Right atrium auricular region (tissue), 2 donors: ENCODE results near the gene ALG11. TPM values are rescaled to one million over a fixed set of nuclear protein-coding genes. Genes with fewer than 3 reads are reported as not detected.
"Not testable (repeated sequence)": the region's sequence is repeated elsewhere in the genome, so short reads cannot be mapped to it uniquely, and the experiment has no call there.

Experiments
- DNase-seq: peaks from one replicate; pipeline ENCODE4 v3.0.0-alpha.2; 2019; ENCODE audit warnings: low spot score
- H3K27ac ChIP-seq, 2 donors: fragments of 200-600 bp; sonication (generic); 1 replicate in 1 of 2; 2 replicates in 1 of 2; pipeline ENCODE4 v1.5.1; 2016 to 2019
- H3K27me3 ChIP-seq, 2 donors: fragments of 200-600 bp; sonication (generic); one replicate each; pipeline versions ENCODE4 v1.5.1 to v1.6.0; 2017 to 2019
- H3K36me3 ChIP-seq: fragments of 200-600 bp; sonication (generic); one replicate; pipeline ENCODE4 v1.5.1; 2016
- H3K4me1 ChIP-seq, 2 donors: fragments of 200-600 bp; sonication (generic); one replicate each; pipeline versions ENCODE4 v1.5.1 to v1.6.0; 2017 to 2019
- H3K4me3 ChIP-seq, 2 donors: fragments of 200-600 bp; sonication (generic); 1 replicate in 1 of 2; 2 replicates in 1 of 2; pipeline ENCODE4 v1.5.1; 2017 to 2019; ENCODE audit warnings: mild to moderate bottlenecking in 1 of 2, moderate library complexity in 1 of 2
- H3K9me3 ChIP-seq, 2 donors: fragments of 200-600 bp; sonication (generic); one replicate each; pipeline ENCODE4 v1.5.1; 2019
- CTCF ChIP-seq, 2 donors: fragments of 200-600 bp; sonication (generic); IDR thresholded peaks; one replicate each; pipeline ENCODE4 v1.5.1; 2019; ENCODE audit warnings: antibody characterized with exemption in 2 of 2
- total RNA-seq, 2 donors: library from RNA; depleted of rRNA; stranded (reverse); fragments of >200 nt; gene quantifications; one replicate each; pipeline ENCODE4 v1.1.0, GENCODE V29; 2016

Gene ALG11
- total RNA-seq, 2 donors from 2014 or later: 10.5 to 19.2 TPM

GRCh38 chr13:52027832-52028231 lies 15.6 kb downstream of the ALG11 start:
- Histone ChIP-seq H3K27me3 (no peaks in the 10 kb centered on the region), H3K9me3 (no peaks in the 10 kb centered on the region), H3K4me1 (no peaks in the 10 kb centered on the region), H3K27ac (no peak overlapping the region), H3K36me3 (peaks cover 10% of the 10 kb centered on the region), H3K4me3 (no peak overlapping the region)
- DNase-seq: no peak
- no peak for TF ChIP-seq CTCF (IDR thresholded peaks at IDR 0.05)

- Histone ChIP-seq H3K4me1 (no peaks in the 10 kb centered on the region), H3K27me3 (no peaks in the 10 kb centered on the region), H3K4me3 (no peak overlapping the region), H3K9me3 (no peaks in the 10 kb centered on the region), H3K36me3 (peaks cover 10% of the 10 kb centered on the region), H3K27ac (no peak overlapping the region)
- no peak for DNase-seq
- TF ChIP-seq CTCF (IDR thresholded peaks at IDR 0.05): no peak
Observed at GRCh38 chr13:52029569-52029968, 17.4 kb downstream of the ALG11 start.

GRCh38 chr13:52030401-52030800 lies 18.2 kb downstream of the ALG11 start:
- not testable (repeated sequence) for H3K4me1 ChIP-seq, H3K27ac ChIP-seq, H3K9me3 ChIP-seq, DNase-seq, H3K27me3 ChIP-seq, H3K4me3 ChIP-seq
- peaks cover 10% of the 10 kb centered on the region for H3K36me3 ChIP-seq

- no peak for TF ChIP-seq CTCF (IDR thresholded peaks at IDR 0.05)
- Histone ChIP-seq H3K4me1 (no peaks in the 10 kb centered on the region), H3K27ac (no peak overlapping the region), H3K36me3 (peaks cover 10% of the 10 kb centered on the region), H3K4me3 (no peak overlapping the region), H3K9me3 (no peaks in the 10 kb centered on the region), H3K27me3 (no peaks in the 10 kb centered on the region)
- DNase-seq: no peak
Observed at GRCh38 chr13:52033039-52033438, 20.8 kb downstream of the ALG11 start.

- no peak overlapping the region for H3K27ac ChIP-seq
- no peak for TF ChIP-seq CTCF (IDR thresholded peaks at IDR 0.05)
- DNase-seq: no peak
- H3K9me3 ChIP-seq: no peaks in the 10 kb centered on the region
- no peaks in the 10 kb centered on the region for H3K36me3 ChIP-seq
- no peak overlapping the region for H3K4me3 ChIP-seq
- no peaks in the 10 kb centered on the region for H3K4me1 ChIP-seq
- no peaks in the 10 kb centered on the region for H3K27me3 ChIP-seq
Observed at GRCh38 chr13:52034616-52035226, 22.5 kb downstream of the ALG11 start.

GRCh38 chr13:52036037-52036436 lies 23.8 kb downstream of the ALG11 start:
- Histone ChIP-seq H3K36me3 (no peaks in the 10 kb centered on the region), H3K9me3 (no peaks in the 10 kb centered on the region), H3K27me3 (no peaks in the 10 kb centered on the region), H3K27ac (no peak overlapping the region), H3K4me3 (no peak overlapping the region), H3K4me1 (no peaks in the 10 kb centered on the region)
- TF ChIP-seq CTCF (IDR thresholded peaks at IDR 0.05): no peak
- no peak for DNase-seq
